ENCODE measurements around the gene PRKD1.

Gene PRKD1

GRCh38 chr14:29616922-29617321 is 310.7 kb downstream of the PRKD1 start:
- no peak for DNase-seq (ENCODE audit: low read depth, low spot score)

GRCh38 chr14:29608861-29609260 is 318.8 kb downstream of the PRKD1 start:
- DNase-seq (ENCODE audit: low read depth, low spot score) = no peak

- DNase-seq (ENCODE audit: low read depth, low spot score) = no peak
These were observed 320.5 kb downstream of the PRKD1 start for GRCh38 chr14:29607169-29607568.

- DNase-seq (ENCODE audit: low read depth, low spot score) = no peak
These were observed 324.0 kb downstream of the PRKD1 start for GRCh38 chr14:29603696-29604095.

- no peak for DNase-seq (ENCODE audit: low read depth, low spot score)
These were observed 326.0 kb downstream of the PRKD1 start for GRCh38 chr14:29601616-29602015.

GRCh38 chr14:29587761-29588470 is 339.7 kb downstream of the PRKD1 start:
- DNase-seq (ENCODE audit: low read depth, low spot score) = no peak

- DNase-seq (ENCODE audit: low read depth, low spot score) = no peak
These were observed 340.6 kb downstream of the PRKD1 start for GRCh38 chr14:29587046-29587445.

- DNase-seq (ENCODE audit: low read depth, low spot score) = no peak
These were observed 342.7 kb downstream of the PRKD1 start for GRCh38 chr14:29584992-29585391.

- DNase-seq (ENCODE audit: low read depth, low spot score) = no peak
These were observed 346.9 kb downstream of the PRKD1 start for GRCh38 chr14:29580763-29581162.

- DNase-seq (ENCODE audit: low read depth, low spot score) = no peak
These were observed 347.8 kb downstream of the PRKD1 start for GRCh38 chr14:29579838-29580237.

- no peak for DNase-seq (ENCODE audit: low read depth, low spot score)
These were observed 350.7 kb downstream of the PRKD1 start for GRCh38 chr14:29576927-29577326.

- DNase-seq (ENCODE audit: low read depth, low spot score) = no peak
These were observed 358.5 kb downstream of the PRKD1 start for GRCh38 chr14:29569194-29569593.

- DNase-seq (ENCODE audit: low read depth, low spot score) = no peak
These were observed 361.5 kb downstream of the PRKD1 start for GRCh38 chr14:29566194-29566593.

GRCh38 chr14:29558516-29558915 is 369.1 kb downstream of the PRKD1 start:
- no peak for DNase-seq (ENCODE audit: low read depth, low spot score)

GRCh38 chr14:29554335-29554734 is 373.3 kb downstream of the PRKD1 start:
- no peak for DNase-seq (ENCODE audit: low read depth, low spot score)

GRCh38 chr14:29553427-29553826 is 374.2 kb downstream of the PRKD1 start:
- no peak for DNase-seq (ENCODE audit: low read depth, low spot score)

- DNase-seq (ENCODE audit: low read depth, low spot score) = no peak
These were observed 378.7 kb downstream of the PRKD1 start for GRCh38 chr14:29548948-29549370.

GRCh38 chr14:29545714-29546113 is 381.9 kb downstream of the PRKD1 start:
- no peak for DNase-seq (ENCODE audit: low read depth, low spot score)

- no peak for DNase-seq (ENCODE audit: low read depth, low spot score)
These were observed 390.6 kb downstream of the PRKD1 start for GRCh38 chr14:29536886-29537511.

- no peak for DNase-seq (ENCODE audit: low read depth, low spot score)
These were observed 398.2 kb downstream of the PRKD1 start for GRCh38 chr14:29529418-29529817.

GRCh38 chr14:29528889-29529288 is 398.8 kb downstream of the PRKD1 start:
- DNase-seq (ENCODE audit: low read depth, low spot score) = no peak

- no peak for DNase-seq (ENCODE audit: low read depth, low spot score)
These were observed 400.4 kb downstream of the PRKD1 start for GRCh38 chr14:29527286-29527685.

Measured in activated CD4-positive, CD25-positive, alpha-beta regulatory T cell treated with anti-CD3 and anti-CD28 coated beads, Interleukin-2, amount 50 U/mL, for 16 hours (primary cell).